Measurements from ENCODE around the gene NMUR2.

DNA sequence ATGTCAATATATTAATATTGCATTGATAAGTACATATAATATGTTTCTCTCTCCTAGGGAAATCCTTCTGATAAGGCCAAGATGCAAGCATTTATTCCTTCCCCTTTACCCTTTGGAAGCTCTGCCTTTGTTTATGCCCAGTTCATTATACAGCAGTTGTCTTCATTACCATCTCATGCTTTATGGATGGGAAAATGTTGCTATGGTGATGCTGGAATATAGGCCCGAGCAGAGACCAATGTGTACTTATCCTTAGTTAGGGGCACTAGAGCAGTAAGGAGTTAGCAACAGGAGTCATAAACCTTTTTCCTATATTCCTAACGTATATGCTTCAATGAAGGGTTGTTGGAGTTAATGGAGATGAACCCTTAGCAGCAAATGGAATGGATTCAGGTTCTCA, 19.4 kb upstream of the NMUR2 start:
- TF ChIP-seq, protein P1, sequence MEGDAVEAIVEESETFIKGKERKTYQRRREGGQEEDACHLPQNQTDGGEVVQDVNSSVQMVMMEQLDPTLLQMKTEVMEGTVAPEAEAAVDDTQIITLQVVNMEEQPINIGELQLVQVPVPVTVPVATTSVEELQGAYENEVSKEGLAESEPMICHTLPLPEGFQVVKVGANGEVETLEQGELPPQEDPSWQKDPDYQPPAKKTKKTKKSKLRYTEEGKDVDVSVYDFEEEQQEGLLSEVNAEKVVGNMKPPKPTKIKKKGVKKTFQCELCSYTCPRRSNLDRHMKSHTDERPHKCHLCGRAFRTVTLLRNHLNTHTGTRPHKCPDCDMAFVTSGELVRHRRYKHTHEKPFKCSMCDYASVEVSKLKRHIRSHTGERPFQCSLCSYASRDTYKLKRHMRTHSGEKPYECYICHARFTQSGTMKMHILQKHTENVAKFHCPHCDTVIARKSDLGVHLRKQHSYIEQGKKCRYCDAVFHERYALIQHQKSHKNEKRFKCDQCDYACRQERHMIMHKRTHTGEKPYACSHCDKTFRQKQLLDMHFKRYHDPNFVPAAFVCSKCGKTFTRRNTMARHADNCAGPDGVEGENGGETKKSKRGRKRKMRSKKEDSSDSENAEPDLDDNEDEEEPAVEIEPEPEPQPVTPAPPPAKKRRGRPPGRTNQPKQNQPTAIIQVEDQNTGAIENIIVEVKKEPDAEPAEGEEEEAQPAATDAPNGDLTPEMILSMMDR (IDR thresholded peaks at IDR 0.05 in 4 of 5, conservative IDR thresholded peaks at IDR 0.05 in 1 of 5): no peak
- TF ChIP-seq POLR2A (IDR thresholded peaks at IDR 0.05): no peak

All from gastrocnemius medialis (tissue), 4 donors.